Smooth muscle cell (in vitro differentiated cells): ENCODE measurements around the gene WDR73. TPM values are rescaled to one million over a fixed set of nuclear protein-coding genes. Genes with fewer than 3 reads are reported as not detected.

Experiments used
- DNase-seq: peaks from one replicate; lab custom pipeline; 2025; ENCODE audit not compliant: unreplicated experiment; lab: John Stamatoyannopoulos, UW
- H2AFZ ChIP-seq: fragments of 200-600 bp; sonication (generic); 2 replicates; pipeline ENCODE4 v1.6.0; 2016; ENCODE audit warnings: antibody characterized with exemption, low read depth, mild to moderate bottlenecking
- H3F3A ChIP-seq: fragments of 200-600 bp; sonication (generic); 2 replicates; pipeline ENCODE4 v1.6.0; 2017; ENCODE audit warnings: antibody characterized with exemption, low read depth
- H3K27ac ChIP-seq: fragments of 200-600 bp; sonication (generic); 2 replicates; pipeline ENCODE4 v1.5.1; 2016; ENCODE audit warnings: low read depth, mild to moderate bottlenecking
- H3K27me3 ChIP-seq: fragments of 200-600 bp; sonication (generic); 2 replicates; pipeline ENCODE4 v1.6.1; 2016; ENCODE audit warnings: low read depth, mild to moderate bottlenecking
- H3K36me3 ChIP-seq: fragments of 200-600 bp; sonication (generic); 2 replicates; pipeline ENCODE4 v1.5.1; 2016; ENCODE audit warnings: low read depth
- H3K4me1 ChIP-seq: fragments of 200-600 bp; sonication (generic); 2 replicates; pipeline ENCODE4 v1.5.1; 2016; ENCODE audit warnings: low read depth
- H3K4me2 ChIP-seq: fragments of 200-600 bp; sonication (generic); 2 replicates; pipeline ENCODE4 v1.6.0; 2016; ENCODE audit warnings: mild to moderate bottlenecking
- H3K4me3 ChIP-seq: fragments of 200-600 bp; sonication (generic); 2 replicates; pipeline ENCODE4 v1.5.1; 2016; ENCODE audit warnings: mild to moderate bottlenecking
- H3K79me2 ChIP-seq: fragments of 200-600 bp; sonication (generic); 2 replicates; pipeline ENCODE4 v1.6.0; 2016; ENCODE audit warnings: low read depth, mild to moderate bottlenecking
- H3K9ac ChIP-seq: fragments of 200-600 bp; sonication (generic); 2 replicates; pipeline ENCODE4 v1.6.0; 2016; ENCODE audit warnings: low read depth
- H3K9me3 ChIP-seq: fragments of 200-600 bp; sonication (generic); replicated peaks from 2 replicates; pipeline ENCODE4 v1.5.1; 2016; ENCODE audit warnings: low read depth
- H4K20me1 ChIP-seq: fragments of 200-600 bp; sonication (generic); 2 replicates; pipeline ENCODE4 v1.6.0; 2016; ENCODE audit warnings: low read depth
- WGBS: methylation state at CpG from one replicate; pipeline ENCODE4 v1.1.7; 2016; ENCODE audit warnings: low lambda C conversion rate; 5-methylcytosine and 5-hydroxymethylcytosine counted together
- polyA plus RNA-seq: library from polyadenylated mRNA; unstranded; fragments of >200 nt; fragmentation: Nextera tagmentation; extraction: Ambion mirVana; gene quantifications from 2 replicates; pipeline ENCODE4 v1.2.1, GENCODE V29; 2016
- total RNA-seq: library from RNA; depleted of rRNA; stranded (reverse); fragments of >200 nt; gene quantifications from 2 replicates; pipeline ENCODE4 v1.2.3, GENCODE V29; 2014
- TF ChIP-seq, protein P1 (sequence below): fragments of 200-600 bp; sonication (generic); IDR thresholded peaks from 2 replicates; pipeline ENCODE4 v1.5.1; 2017; ENCODE audit warnings: borderline replicate concordance, mild to moderate bottlenecking, antibody characterized with exemption; ENCODE audit not compliant: insufficient read depth, poor library complexity, severe bottlenecking

The WDR73 gene
- total and polyA plus RNA-seq, 2 experiments from 2014 or later = 12.3 to 19.4 TPM

DNA sequence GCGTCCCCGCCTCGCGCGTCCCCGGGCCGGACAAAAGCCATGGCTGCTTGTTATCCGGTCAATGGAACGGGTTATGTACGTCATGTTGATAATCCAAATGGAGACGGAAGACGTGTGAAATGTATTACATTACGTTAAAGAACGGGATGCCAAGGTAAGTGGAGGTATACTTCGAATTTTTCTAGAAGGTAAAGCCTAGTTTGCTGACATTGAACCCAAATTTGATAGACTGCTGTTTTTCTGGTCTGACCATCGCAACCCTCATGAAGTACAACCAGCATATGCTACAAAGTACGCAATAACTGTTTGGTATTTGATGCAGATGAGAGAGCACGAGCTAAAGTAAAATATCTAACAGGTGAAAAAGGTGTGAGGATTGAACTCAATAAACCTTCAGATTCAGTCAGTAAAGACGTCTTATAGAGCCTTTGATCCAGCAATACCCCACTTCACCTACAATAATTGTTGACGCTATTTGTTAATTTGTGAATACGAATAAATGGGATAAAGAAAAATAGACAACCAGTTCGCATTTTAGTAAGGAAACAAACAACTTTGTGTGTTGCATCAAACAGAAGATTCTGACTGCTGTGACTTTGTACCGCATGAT, 19.8 kb downstream of the WDR73 start:
- Histone ChIP-seq H3F3A (peaks cover 6% of the 10 kb centered on the region), H4K20me1 (peaks cover 50% of the 10 kb centered on the region), H3K36me3 (no peaks in the 10 kb centered on the region), H3K9ac (no peak overlapping the region), H3K27ac (no peak overlapping the region), H3K4me2 (peak overlapping the region; percentile 95), H3K79me2 (peaks cover 23% of the 10 kb centered on the region), H3K9me3 (no peaks in the 10 kb centered on the region), H3K4me1 (peaks cover 20% of the 10 kb centered on the region), H2AFZ (no peak overlapping the region), H3K27me3 (no peaks in the 10 kb centered on the region), H3K4me3 (peak overlapping the region; percentile 67)
- 34% methylated on average over 23 of the region's 23 CpGs for WGBS
- TF ChIP-seq, protein P1, sequence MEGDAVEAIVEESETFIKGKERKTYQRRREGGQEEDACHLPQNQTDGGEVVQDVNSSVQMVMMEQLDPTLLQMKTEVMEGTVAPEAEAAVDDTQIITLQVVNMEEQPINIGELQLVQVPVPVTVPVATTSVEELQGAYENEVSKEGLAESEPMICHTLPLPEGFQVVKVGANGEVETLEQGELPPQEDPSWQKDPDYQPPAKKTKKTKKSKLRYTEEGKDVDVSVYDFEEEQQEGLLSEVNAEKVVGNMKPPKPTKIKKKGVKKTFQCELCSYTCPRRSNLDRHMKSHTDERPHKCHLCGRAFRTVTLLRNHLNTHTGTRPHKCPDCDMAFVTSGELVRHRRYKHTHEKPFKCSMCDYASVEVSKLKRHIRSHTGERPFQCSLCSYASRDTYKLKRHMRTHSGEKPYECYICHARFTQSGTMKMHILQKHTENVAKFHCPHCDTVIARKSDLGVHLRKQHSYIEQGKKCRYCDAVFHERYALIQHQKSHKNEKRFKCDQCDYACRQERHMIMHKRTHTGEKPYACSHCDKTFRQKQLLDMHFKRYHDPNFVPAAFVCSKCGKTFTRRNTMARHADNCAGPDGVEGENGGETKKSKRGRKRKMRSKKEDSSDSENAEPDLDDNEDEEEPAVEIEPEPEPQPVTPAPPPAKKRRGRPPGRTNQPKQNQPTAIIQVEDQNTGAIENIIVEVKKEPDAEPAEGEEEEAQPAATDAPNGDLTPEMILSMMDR = no peak
- DNase-seq = no peak

GRCh38 chr15:84633311-84634227, 20.5 kb downstream of the WDR73 start:
- WGBS = under 1% methylated on average over 102 of the region's 105 CpGs
- Histone ChIP-seq H3K36me3 (no peaks in the 10 kb centered on the region), H3K9ac (peak overlapping the region; percentile 30), H3K4me3 (peak overlapping the region; percentile 67), H3K4me1 (peaks cover 20% of the 10 kb centered on the region), H4K20me1 (peaks cover 50% of the 10 kb centered on the region), H3K4me2 (peak overlapping the region; percentile 95), H3K27me3 (no peaks in the 10 kb centered on the region), H3F3A (peaks cover 6% of the 10 kb centered on the region), H3K9me3 (no peaks in the 10 kb centered on the region), H3K27ac (peak overlapping the region; percentile 10), H3K79me2 (peaks cover 23% of the 10 kb centered on the region), H2AFZ (no peak overlapping the region)
- TF ChIP-seq, protein P1 = no peak
- DNase-seq = peak; percentile 71

DNA sequence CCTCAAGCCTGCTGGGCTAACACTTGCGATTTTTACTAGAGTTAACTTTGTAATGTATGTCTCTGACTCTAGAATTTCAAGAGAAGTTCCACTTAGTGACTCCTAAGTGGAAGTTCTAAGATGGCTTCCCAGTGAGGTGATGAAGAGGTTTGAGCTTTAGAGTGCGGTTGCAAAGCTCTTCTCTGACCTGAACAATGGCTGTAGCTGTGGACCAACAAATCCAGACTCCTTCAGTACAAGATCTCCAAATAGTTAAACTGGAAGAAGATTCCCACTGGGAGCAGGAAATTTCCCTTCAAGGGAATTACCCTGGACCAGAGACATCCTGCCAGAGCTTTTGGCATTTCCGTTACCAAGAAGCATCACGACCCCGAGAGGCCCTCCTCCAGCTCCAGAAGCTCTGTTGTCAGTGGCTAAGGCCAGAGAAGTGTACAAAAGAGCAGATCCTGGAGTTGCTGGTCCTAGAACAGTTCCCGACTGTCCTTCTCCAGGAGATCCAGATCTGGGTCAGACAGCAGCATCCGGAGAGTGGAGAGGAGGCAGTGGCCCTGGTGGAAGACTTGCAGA, 22.3 kb downstream of the WDR73 start:
- H3K36me3 ChIP-seq = no peaks in the 10 kb centered on the region
- no peaks in the 10 kb centered on the region for H3K27me3 ChIP-seq
- H3K4me3 ChIP-seq = peak overlapping the region; percentile 67
- TF ChIP-seq, protein P1 = no peak
- H3K27ac ChIP-seq = peak overlapping the region; percentile 53
- no peaks in the 10 kb centered on the region for H3K9me3 ChIP-seq
- peaks cover 23% of the 10 kb centered on the region for H3K79me2 ChIP-seq
- 51% methylated on average over 7 of the region's 7 CpGs for WGBS
- H4K20me1 ChIP-seq = peaks cover 46% of the 10 kb centered on the region
- peaks cover 6% of the 10 kb centered on the region for H3F3A ChIP-seq
- H2AFZ ChIP-seq = peak overlapping the region; percentile 93
- no peak for DNase-seq
- H3K9ac ChIP-seq = peak overlapping the region; percentile 58
- H3K4me1 ChIP-seq = peaks cover 20% of the 10 kb centered on the region
- peak overlapping the region; percentile 95 for H3K4me2 ChIP-seq
